Activated naive CD4-positive, alpha-beta T cell treated with anti-CD3 and anti-CD28 coated beads, Interleukin-2, amount 10 ng/mL, durations not matched to agents 7 days and 5 days (primary cell): ENCODE results near the gene LAMC3.

Source experiments
- CTCF ChIA-PET: fragments of 350-600 bp; sonication (Branson Sonifier 250); formaldehyde crosslinking; loops from one replicate; lab custom pipeline; 2021; ENCODE audit warnings: antibody characterized with exemption; lab: Charles Lee
- DNase-seq: peaks from one replicate; pipeline ENCODE4 v3.0.0-alpha.2; 2020
- H3K27ac Mint-ChIP-seq: one replicate; pipeline ENCODE4 v1.8.0; 2021; ENCODE audit warnings: mild to moderate bottlenecking, moderate library complexity, mixed read lengths
- H3K27me3 Mint-ChIP-seq: one replicate; pipeline ENCODE4 v1.8.0; 2021; ENCODE audit warnings: mild to moderate bottlenecking, mixed read lengths
- H3K36me3 Mint-ChIP-seq: one replicate; pipeline ENCODE4 v1.8.0; 2021; ENCODE audit warnings: mixed read lengths
- H3K4me1 Mint-ChIP-seq: one replicate; pipeline ENCODE4 v1.8.0; 2021; ENCODE audit warnings: mixed read lengths
- H3K4me3 Mint-ChIP-seq: one replicate; pipeline ENCODE4 v1.8.0; 2021; ENCODE audit warnings: mild to moderate bottlenecking, moderate library complexity, mixed read lengths
- H3K9me3 Mint-ChIP-seq: one replicate; pipeline ENCODE4 v1.8.0; 2021; ENCODE audit warnings: mixed read lengths

The LAMC3 gene

GRCh38 chr9:131018621-131019020, 9.6 kb downstream of the LAMC3 start:
- CTCF ChIA-PET, result interaction anchor here (1.0 to 2.1 kb wide), 2 partner anchors 28 to 32 kb away, joined by 3 to 7 read pairs; no protein-coding TSS in a partner anchor
- H3K9me3 Mint-ChIP-seq, result no peaks in the 10 kb centered on the region

GRCh38 chr9:131019388-131020239, 10.6 kb downstream of the LAMC3 start:
- Mint-ChIP-seq H3K4me3 (no peak overlapping the region), H3K27me3 (peaks cover 25% of the 10 kb centered on the region), H3K27ac (no peak overlapping the region), H3K9me3 (no peaks in the 10 kb centered on the region), H3K36me3 (no peaks in the 10 kb centered on the region), H3K4me1 (no peaks in the 10 kb centered on the region)
- CTCF ChIA-PET, result interaction anchor here (0.6 to 2.1 kb wide), 2 partner anchors 27 to 54 kb away, joined by 3 to 7 read pairs; no protein-coding TSS in a partner anchor
- no peak for DNase-seq

More at GRCh38 chr9:131018621-131019020, 9.6 kb downstream of the LAMC3 start:
- DNase-seq, result no peak
- Mint-ChIP-seq H3K27me3 (peaks cover 17% of the 10 kb centered on the region), H3K27ac (no peak overlapping the region), H3K36me3 (no peaks in the 10 kb centered on the region), H3K4me3 (no peak overlapping the region), H3K4me1 (no peaks in the 10 kb centered on the region)

GRCh38 chr9:131020388-131020787, 11.4 kb downstream of the LAMC3 start:
- no peak for DNase-seq
- no peak overlapping the region for H3K4me3 Mint-ChIP-seq
- H3K27me3 Mint-ChIP-seq, result peaks cover 32% of the 10 kb centered on the region
- H3K4me1 Mint-ChIP-seq, result no peaks in the 10 kb centered on the region
- H3K27ac Mint-ChIP-seq, result no peak overlapping the region
- H3K36me3 Mint-ChIP-seq, result no peaks in the 10 kb centered on the region
- CTCF ChIA-PET, result no interaction called here
- H3K9me3 Mint-ChIP-seq, result no peaks in the 10 kb centered on the region

GRCh38 chr9:131020862-131021261, 11.9 kb downstream of the LAMC3 start:
- H3K27me3 Mint-ChIP-seq, result peaks cover 37% of the 10 kb centered on the region
- H3K36me3 Mint-ChIP-seq, result no peaks in the 10 kb centered on the region
- no peaks in the 10 kb centered on the region for H3K9me3 Mint-ChIP-seq
- no peak overlapping the region for H3K27ac Mint-ChIP-seq
- no peaks in the 10 kb centered on the region for H3K4me1 Mint-ChIP-seq
- no peak overlapping the region for H3K4me3 Mint-ChIP-seq
- CTCF ChIA-PET, result no interaction called here
- no peak for DNase-seq

GRCh38 chr9:131021785-131022184, 12.8 kb downstream of the LAMC3 start:
- Mint-ChIP-seq H3K27me3 (peaks cover 36% of the 10 kb centered on the region), H3K36me3 (no peaks in the 10 kb centered on the region), H3K27ac (no peak overlapping the region), H3K4me1 (no peaks in the 10 kb centered on the region), H3K9me3 (no peaks in the 10 kb centered on the region), H3K4me3 (no peak overlapping the region)
- CTCF ChIA-PET, result no interaction called here
- DNase-seq, result no peak

- Mint-ChIP-seq H3K27me3 (peaks cover 26% of the 10 kb centered on the region), H3K36me3 (no peaks in the 10 kb centered on the region), H3K4me1 (no peaks in the 10 kb centered on the region), H3K9me3 (no peaks in the 10 kb centered on the region), H3K27ac (no peak overlapping the region), H3K4me3 (no peak overlapping the region)
- no peak for DNase-seq
- CTCF ChIA-PET, result interaction anchor here (0.7 kb wide), 1 partner anchor 24 kb away, joined by 3 read pairs; no protein-coding TSS in a partner anchor
Observed at GRCh38 chr9:131024978-131025868, 16.2 kb downstream of the LAMC3 start.

- no peaks in the 10 kb centered on the region for H3K36me3 Mint-ChIP-seq
- DNase-seq, result no peak
- no peaks in the 10 kb centered on the region for H3K4me1 Mint-ChIP-seq
- CTCF ChIA-PET, result interaction anchor here (0.7 to 0.9 kb wide), 2 partner anchors 20 to 23 kb away, joined by 3 read pairs; no protein-coding TSS in a partner anchor
- peaks cover 26% of the 10 kb centered on the region for H3K27me3 Mint-ChIP-seq
- no peak overlapping the region for H3K4me3 Mint-ChIP-seq
- H3K27ac Mint-ChIP-seq, result no peak overlapping the region
- no peaks in the 10 kb centered on the region for H3K9me3 Mint-ChIP-seq
Observed at GRCh38 chr9:131025953-131026858, 17.2 kb downstream of the LAMC3 start.

GRCh38 chr9:131027048-131027871, 18.3 kb downstream of the LAMC3 start:
- Mint-ChIP-seq H3K27ac (no peak overlapping the region), H3K4me1 (no peaks in the 10 kb centered on the region), H3K36me3 (no peaks in the 10 kb centered on the region), H3K9me3 (no peaks in the 10 kb centered on the region), H3K27me3 (peaks cover 20% of the 10 kb centered on the region), H3K4me3 (no peak overlapping the region)
- DNase-seq, result no peak
- CTCF ChIA-PET, result interaction anchor here (0.9 kb wide), 1 partner anchor 19 kb away, joined by 3 read pairs; no protein-coding TSS in a partner anchor

- H3K27me3 Mint-ChIP-seq, result peaks cover 23% of the 10 kb centered on the region
- no peaks in the 10 kb centered on the region for H3K9me3 Mint-ChIP-seq
- no peak overlapping the region for H3K4me3 Mint-ChIP-seq
- H3K27ac Mint-ChIP-seq, result no peak overlapping the region
- DNase-seq, result no peak
- CTCF ChIA-PET, result no interaction called here
- no peaks in the 10 kb centered on the region for H3K4me1 Mint-ChIP-seq
- no peaks in the 10 kb centered on the region for H3K36me3 Mint-ChIP-seq
Observed at GRCh38 chr9:131027872-131028179, 18.9 kb downstream of the LAMC3 start.

- Mint-ChIP-seq H3K27me3 (peaks cover 23% of the 10 kb centered on the region), H3K9me3 (no peaks in the 10 kb centered on the region)
- CTCF ChIA-PET, result no interaction called here
Observed at GRCh38 chr9:131028221-131028884, 19.4 kb downstream of the LAMC3 start.

GRCh38 chr9:131028931-131029573, 20.1 kb downstream of the LAMC3 start:
- Mint-ChIP-seq H3K4me3 (no peak overlapping the region), H3K4me1 (no peaks in the 10 kb centered on the region), H3K27ac (no peak overlapping the region), H3K36me3 (no peaks in the 10 kb centered on the region), H3K27me3 (peaks cover 21% of the 10 kb centered on the region), H3K9me3 (no peaks in the 10 kb centered on the region)
- no peak for DNase-seq
- CTCF ChIA-PET, result no interaction called here

More at GRCh38 chr9:131028221-131028884, 19.4 kb downstream of the LAMC3 start:
- no peak for DNase-seq
- no peak overlapping the region for H3K4me3 Mint-ChIP-seq
- H3K4me1 Mint-ChIP-seq, result no peaks in the 10 kb centered on the region
- H3K27ac Mint-ChIP-seq, result no peak overlapping the region
- H3K36me3 Mint-ChIP-seq, result no peaks in the 10 kb centered on the region

GRCh38 chr9:131029574-131029952, 20.6 kb downstream of the LAMC3 start:
- Mint-ChIP-seq H3K9me3 (no peaks in the 10 kb centered on the region), H3K27ac (no peak overlapping the region), H3K4me1 (no peaks in the 10 kb centered on the region), H3K27me3 (peaks cover 16% of the 10 kb centered on the region), H3K36me3 (no peaks in the 10 kb centered on the region), H3K4me3 (no peak overlapping the region)
- no peak for DNase-seq
- CTCF ChIA-PET, result interaction anchor here (1.1 kb wide), 1 partner anchor 31 kb away, joined by 3 read pairs; no protein-coding TSS in a partner anchor
